Heart right ventricle (tissue), 16 donors: ENCODE measurements around the gene PWWP2B. TPM values are rescaled to one million over a fixed set of nuclear protein-coding genes. Genes with fewer than 3 reads are reported as not detected.
A peak's percentile ranks its signal among the peaks of the same experiment; 100 is the strongest.
"Not testable (repeated sequence)": the region's sequence is repeated elsewhere in the genome, so short reads cannot be mapped to it uniquely, and the experiment has no call there.

Source experiments
- ATAC-seq, 8 donors: fragments of 200-7000 bp; cut with Tn5 transposase; one replicate each; pipeline ENCODE4 v1.9.1; 2020; ENCODE audit warnings: mild to moderate bottlenecking in 8 of 8, moderate library complexity in 8 of 8, moderate number of reproducible peaks in 1 of 8
- DNase-seq, 2 donors: peaks; one replicate each; pipeline ENCODE4 v3.0.0-alpha.2; 2020
- H3K27ac ChIP-seq, 10 donors: fragments of 200-600 bp; sonication (generic) in 2 of 10; one replicate each; pipeline versions ENCODE4 v1.5.0 to v1.8.0; 2020 to 2022; ENCODE audit warnings: mild to moderate bottlenecking in 3 of 10
- H3K27me3 ChIP-seq, 7 donors: fragments of 200-600 bp; one replicate each; pipeline ENCODE4 v1.8.0; 2021 to 2022; ENCODE audit warnings: mild to moderate bottlenecking in 2 of 7
- H3K36me3 ChIP-seq, 9 donors: fragments of 200-600 bp; sonication (generic) in 1 of 9; one replicate each; pipeline versions ENCODE4 v1.5.0 to v1.8.0; 2020 to 2022; ENCODE audit warnings: mild to moderate bottlenecking in 2 of 9
- H3K4me1 ChIP-seq, 9 donors: fragments of 200-600 bp; sonication (generic) in 1 of 9; one replicate each; pipeline versions ENCODE4 v1.5.0 to v1.8.0; 2020 to 2022; ENCODE audit warnings: mild to moderate bottlenecking in 4 of 9
- H3K4me3 ChIP-seq, 10 donors: fragments of 200-600 bp; sonication (generic) in 2 of 10; one replicate each; pipeline versions ENCODE4 v1.5.0 to v1.8.0; 2020 to 2022; ENCODE audit warnings: mild to moderate bottlenecking in 7 of 10, moderate library complexity in 2 of 10
- H3K9me3 ChIP-seq, 11 donors: fragments of 200-600 bp in 10 of 11; sonication (generic) in 2 of 11; one replicate each; pipeline versions ENCODE4 v1.5.0 to v1.8.0; 2013 to 2022; ENCODE audit warnings: mild to moderate bottlenecking in 2 of 11, control low read depth in 1 of 11, moderate library complexity in 1 of 11
- CTCF ChIP-seq, 9 donors: fragments of 200-600 bp; sonication (generic) in 2 of 9; IDR thresholded peaks; one replicate each; pipeline versions ENCODE4 v1.5.0 to v1.8.0; 2021 to 2022; ENCODE audit warnings: antibody characterized with exemption in 9 of 9, mild to moderate bottlenecking in 5 of 9, moderate library complexity in 1 of 9
- WGBS, 2 donors: extraction: QIAGEN DNeasy Blood & Tissue Kit; methylation state at CpG; one replicate each; pipeline ENCODE4 v1.1.7; 2013; ENCODE audit warnings: inconsistent platforms in 1 of 2; 5-methylcytosine and 5-hydroxymethylcytosine counted together
- intact Hi-C, 10 donors: fragments of 100-400 bp; cut with DNase I; formaldehyde crosslinking; loops; one replicate each; pipeline versions ENCODE4 v1.11.1 to v1.14.2; 2022
- polyA plus RNA-seq, 2 donors: library from polyadenylated mRNA; stranded (reverse); fragments of 200-250 nt; gene quantifications; one replicate each; pipeline ENCODE4 v1.2.3, GENCODE V29; 2013
- total RNA-seq, 10 donors: library from RNA; stranded (reverse); fragmentation: NEBNext Ultra II Directional in 3 of 10; extraction: Animal tissue kit (Norgen Biotek cat#: 25700) in 3 of 10; gene quantifications; one replicate each; pipeline versions ENCODE4 v1.2.1 to v1.2.4, GENCODE V29; 2021 to 2023
- donor health status: Arrhythmogenic right ventricular cardiomyopathy.
- donor health status: ischemic (EF 13 %, LVEDD 7.1; RV severe dilation, severe dysfunction).
- donor health status: healthy with polysubstance abuse.
- donor health status: DM: no; HTN: yes; CAD: no.
- donor health status: DM: no; HTN: no; CAD: no.
- donor health status: ischemic (EF 25% LVEDD 6.9; RV normal size, moderate dysfunction).
- donor health status: ischemic (EF 25% LVEDD 5.7; RV mildly dilated, moderate dysfunction).
- donor health status: healthy.
- donor health status: DM: yes; HTN: yes; CAD: no.
- donor health status: Ischemic cardiomyopathy.
- donor health status: ischemic (EF 35%, LVEDD 5.7; RV mildly dilated, moderate dysfunction).
- donor health status: nonischemic (EF 11% LVEDD 7.7; RV severe dilation, severe dysfunction).
- donor health status: DM: yes; HTN: yes; CAD: no.
- donor health status: PGD.
- donor health status: ischemic (EF 29% LVEDD 5.4; RV normal size, mild dysfunction).
- donor health status: nonischemic (EF 23%, LVEDD 6.1; RV moderate dilation, normal function).

The PWWP2B gene
- total and polyA plus RNA-seq, 12 donors = 11.1 to 21.3 (median 15.0) TPM

DNA sequence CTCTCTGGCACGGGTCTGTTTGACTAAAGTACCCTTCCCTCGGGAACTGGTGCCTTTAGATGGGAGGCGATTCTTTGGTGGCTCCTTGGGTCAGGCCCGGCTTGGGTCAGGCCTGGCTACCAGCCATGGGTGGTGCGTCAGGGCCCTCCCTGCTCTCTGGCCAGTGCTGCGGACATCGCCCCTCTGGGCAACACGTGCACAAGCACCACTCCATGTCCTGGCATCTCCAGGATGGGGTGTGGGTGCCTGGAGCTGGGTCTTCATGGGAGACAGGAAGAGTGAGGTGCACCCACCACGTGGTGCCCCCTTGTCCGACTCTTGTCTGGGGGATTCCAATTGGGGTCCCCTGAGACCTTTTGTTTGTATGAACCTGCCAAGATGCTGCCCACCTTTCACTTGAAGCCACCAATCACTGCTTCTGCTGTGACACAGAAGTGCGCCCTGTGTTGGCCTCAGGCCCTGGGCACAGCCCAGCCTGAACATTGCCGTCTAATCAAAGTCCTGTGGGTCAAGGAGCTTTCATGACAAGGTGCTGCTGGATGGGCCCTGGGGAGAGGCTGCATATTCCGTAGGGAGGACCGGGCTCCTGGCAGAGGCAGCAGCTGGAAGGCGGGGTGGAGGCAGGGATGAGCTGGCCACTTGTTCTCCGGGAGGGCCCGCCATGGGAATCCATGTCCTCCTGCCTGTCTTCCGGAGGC is 11.1 kb upstream of the PWWP2B start:
- Histone ChIP-seq H3K4me1 (peaks cover 3 to 25% (median 12%) of the 10 kb centered on the region in 9 donors), H3K36me3 (no peaks in the 10 kb centered on the region), H3K4me3 (no peak overlapping the region), H3K9me3 (peaks cover 0 to 4% (median 0%) of the 10 kb centered on the region in 11 donors), H3K27ac (no peak overlapping the region), H3K27me3 (no peaks in the 10 kb centered on the region)
- 83 to 84% methylated on average over 17 to 18 of the region's 18 CpGs for WGBS, 2 donors
- TF ChIP-seq CTCF (IDR thresholded peaks at IDR 0.05) = no peak
- intact Hi-C loops = loop anchor here in 6 of 10 donors (2.0 to 10.0 kb wide), 3 partner anchors 66 to 259 kb away; no protein-coding TSS in a partner anchor
- no peak for DNase-seq
- peak in 3 of 8 donors; percentile 20 to 29 (median 23) for ATAC-seq

DNA sequence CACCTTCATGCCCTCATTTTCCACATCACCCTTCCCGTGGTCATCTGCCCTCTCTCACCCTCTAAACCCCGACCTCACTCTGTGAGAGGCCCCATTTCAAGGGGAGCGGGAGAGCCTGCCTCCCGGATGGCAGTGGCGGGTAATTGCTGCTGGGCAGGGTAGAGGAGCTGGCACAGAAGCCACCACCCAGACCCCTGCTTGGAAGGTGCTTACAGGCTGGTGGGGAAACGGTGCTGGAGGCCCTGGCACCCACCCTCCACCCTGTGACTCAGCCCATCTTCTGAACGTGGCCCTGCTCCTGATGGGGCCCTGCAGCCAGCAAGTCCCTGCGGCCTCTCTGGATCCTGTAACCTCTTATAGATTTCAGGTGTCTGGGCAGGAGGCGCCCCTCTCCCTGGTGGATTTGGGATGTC is 10.6 kb upstream of the PWWP2B start:
- Histone ChIP-seq H3K4me1 (peaks cover 3 to 25% (median 12%) of the 10 kb centered on the region in 9 donors), H3K9me3 (peaks cover 0 to 3% (median 0%) of the 10 kb centered on the region in 11 donors), H3K36me3 (no peaks in the 10 kb centered on the region), H3K4me3 (no peak overlapping the region), H3K27ac (no peak overlapping the region), H3K27me3 (no peaks in the 10 kb centered on the region)
- intact Hi-C loops = loop anchor here in 5 of 10 donors (2.0 to 10.0 kb wide), 3 partner anchors 66 to 258 kb away; no protein-coding TSS in a partner anchor
- WGBS, 2 donors = 81 to 82% methylated on average over 9 of the region's 9 CpGs
- peak in 1 of 8 donors; percentile 28 for ATAC-seq
- TF ChIP-seq CTCF (IDR thresholded peaks at IDR 0.05) = no peak
- no peak for DNase-seq

DNA sequence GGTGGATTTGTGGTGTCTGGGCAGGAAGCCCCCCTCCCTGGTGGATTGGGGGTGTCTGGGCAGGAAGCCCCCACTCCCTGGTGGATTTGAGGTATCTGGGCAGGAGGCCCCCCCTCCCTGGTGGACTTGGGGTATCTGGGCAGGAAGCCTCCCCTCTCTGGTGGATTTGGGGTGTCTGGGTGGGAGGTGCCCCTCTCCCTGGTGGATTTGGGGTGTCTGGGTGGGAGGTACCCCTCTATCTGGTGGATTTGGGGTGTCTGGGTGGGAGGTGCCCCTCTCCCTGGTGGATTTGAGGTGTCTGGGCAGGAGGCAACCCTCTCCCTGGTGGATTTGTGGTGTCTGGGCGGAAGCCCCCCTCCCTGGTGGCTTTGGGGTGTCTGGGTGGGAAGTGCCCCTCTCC is 10.1 kb upstream of the PWWP2B start:
- not testable (repeated sequence) for H3K27me3 ChIP-seq, H3K9me3 ChIP-seq, H3K27ac ChIP-seq, H3K36me3 ChIP-seq, H3K4me3 ChIP-seq, DNase-seq, ATAC-seq
- H3K4me1 ChIP-seq = peaks cover 3 to 25% (median 12%) of the 10 kb centered on the region in 9 donors
- intact Hi-C loops = loop anchor here in 6 of 10 donors (1.0 to 10.0 kb wide), 4 partner anchors 65 to 258 kb away; no protein-coding TSS in a partner anchor
- 95 to 100% methylated on average over 1 of the region's 1 CpG for WGBS, 2 donors

- DNase-seq = peak; percentile 68 to 80
- intact Hi-C loops = loop anchor here in 8 of 10 donors (1.0 to 10.0 kb wide), 4 partner anchors 65 to 257 kb away; no protein-coding TSS in a partner anchor
- H3K4me3 ChIP-seq = no peak overlapping the region
- ATAC-seq = peak; percentile 58 to 81 (median 75)
- no peaks in the 10 kb centered on the region for H3K9me3 ChIP-seq
- H3K27ac ChIP-seq = peak overlapping the region in 3 of 10 donors; percentile 11 to 52 (median 37)
- no peaks in the 10 kb centered on the region for H3K36me3 ChIP-seq
- TF ChIP-seq CTCF (IDR thresholded peaks at IDR 0.05) = peak; percentile 27 to 72 (median 62)
- H3K4me1 ChIP-seq = peaks cover 3 to 25% (median 12%) of the 10 kb centered on the region in 9 donors
- 3 to 6% methylated on average over 25 to 26 of the region's 26 CpGs for WGBS, 2 donors
- no peaks in the 10 kb centered on the region for H3K27me3 ChIP-seq
Observed at GRCh38 chr10:132387764-132388210, 9.2 kb upstream of the PWWP2B start.
